Colonic mucosa (tissue), 4 donors: ENCODE measurements around the gene ATXN1. TPM values are rescaled to one million over a fixed set of nuclear protein-coding genes. Genes with fewer than 3 reads are reported as not detected.
"Not testable (repeated sequence)": the region's sequence is repeated elsewhere in the genome, so short reads cannot be mapped to it uniquely, and the experiment has no call there.

Experiments used
- DNase-seq: peaks from one replicate; pipeline ENCODE4 v3.0.0-alpha.2; 2020
- H3K27ac ChIP-seq: fragments of 200-600 bp; one replicate; pipeline ENCODE4 v1.8.0; 2021
- H3K27me3 ChIP-seq: fragments of 200-600 bp; one replicate; pipeline ENCODE4 v1.8.0; 2021
- H3K36me3 ChIP-seq: fragments of 200-600 bp; one replicate; pipeline ENCODE4 v1.8.0; 2021
- H3K4me1 ChIP-seq: fragments of 200-600 bp; one replicate; pipeline ENCODE4 v1.8.0; 2021; ENCODE audit warnings: mild to moderate bottlenecking
- H3K4me3 ChIP-seq: fragments of 200-600 bp; one replicate; pipeline ENCODE4 v1.8.0; 2021
- H3K9ac ChIP-seq, 2 donors: one replicate each; pipeline ENCODE4 v1.7.0; 2013; ENCODE audit warnings: control low read depth in 2 of 2, low read depth in 2 of 2, low read length in 2 of 2
- H3K9me3 ChIP-seq: fragments of 200-600 bp; one replicate; pipeline ENCODE4 v1.8.0; 2021
- intact Hi-C: fragments of 100-400 bp; cut with DNase I; formaldehyde crosslinking; loops from one replicate; pipeline ENCODE4 v1.14.1; 2022
- total RNA-seq, 2 donors: library from RNA; stranded (reverse); fragmentation: NEBNext Ultra II Directional in 1 of 2; extraction: Animal tissue kit (Norgen Biotek cat#: 25700) in 1 of 2; gene quantifications; one replicate each; pipeline ENCODE4 v1.2.1, GENCODE V29; 2021
- TF ChIP-seq, protein P1 (sequence below): fragments of 200-600 bp; IDR thresholded peaks from one replicate; pipeline ENCODE4 v1.8.0; 2022; ENCODE audit warnings: antibody characterized with exemption, mild to moderate bottlenecking
- donor health status: healthy.
- donor health status: DM: no; HTN: no; CAD: no.
- donor health status: DM: no; HTN: no; CAD: no.

Gene ATXN1
- total RNA-seq, 2 donors from 2014 or later: 24.5 to 41.9 TPM

DNA sequence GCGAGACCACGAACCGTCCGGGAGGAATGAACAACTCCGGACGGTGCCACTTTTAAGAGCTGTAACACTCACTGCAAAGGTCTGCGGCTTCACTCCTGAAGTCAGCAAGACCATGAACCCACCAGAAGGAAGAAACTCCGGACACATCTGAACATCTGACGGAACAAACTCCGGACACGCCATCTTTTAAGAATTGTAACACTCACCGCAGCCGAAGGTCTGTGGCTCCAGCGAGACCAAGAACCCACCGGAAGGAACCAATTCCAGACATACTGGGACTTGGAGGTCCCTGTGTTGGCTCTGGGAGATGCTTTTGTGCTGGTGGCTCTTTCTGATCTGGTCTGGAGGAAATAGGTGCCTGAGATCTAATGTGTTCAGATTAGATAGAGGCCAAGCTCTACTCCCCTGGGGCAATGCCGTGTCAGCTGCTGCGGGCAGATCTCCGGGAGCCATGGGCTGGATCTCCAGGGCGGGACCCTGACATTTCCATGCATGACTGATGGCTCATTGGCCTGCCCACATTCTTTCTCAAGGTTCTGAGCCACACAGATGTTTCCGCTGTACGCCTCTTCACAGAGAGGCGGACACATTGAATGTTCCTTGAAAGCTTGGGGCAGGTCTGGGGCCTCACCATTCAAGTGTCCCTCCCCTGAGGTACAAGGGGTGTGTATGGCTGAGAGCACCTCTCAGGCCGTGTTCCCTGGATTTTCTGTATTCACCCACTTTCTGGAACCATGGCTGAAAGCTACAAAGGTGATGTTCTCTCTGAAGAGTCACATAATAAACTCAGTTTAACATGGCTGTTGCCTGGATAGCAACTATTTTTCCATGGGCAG lies 493.6 kb downstream of the ATXN1 start:
- H3K36me3 ChIP-seq: no peaks in the 10 kb centered on the region
- no peaks in the 10 kb centered on the region for H3K4me1 ChIP-seq
- H3K27ac ChIP-seq: no peak overlapping the region
- intact Hi-C loops: no loop called here
- no peaks in the 10 kb centered on the region for H3K27me3 ChIP-seq
- no peak for DNase-seq
- no peaks in the 10 kb centered on the region for H3K9me3 ChIP-seq
- TF ChIP-seq, protein P1, sequence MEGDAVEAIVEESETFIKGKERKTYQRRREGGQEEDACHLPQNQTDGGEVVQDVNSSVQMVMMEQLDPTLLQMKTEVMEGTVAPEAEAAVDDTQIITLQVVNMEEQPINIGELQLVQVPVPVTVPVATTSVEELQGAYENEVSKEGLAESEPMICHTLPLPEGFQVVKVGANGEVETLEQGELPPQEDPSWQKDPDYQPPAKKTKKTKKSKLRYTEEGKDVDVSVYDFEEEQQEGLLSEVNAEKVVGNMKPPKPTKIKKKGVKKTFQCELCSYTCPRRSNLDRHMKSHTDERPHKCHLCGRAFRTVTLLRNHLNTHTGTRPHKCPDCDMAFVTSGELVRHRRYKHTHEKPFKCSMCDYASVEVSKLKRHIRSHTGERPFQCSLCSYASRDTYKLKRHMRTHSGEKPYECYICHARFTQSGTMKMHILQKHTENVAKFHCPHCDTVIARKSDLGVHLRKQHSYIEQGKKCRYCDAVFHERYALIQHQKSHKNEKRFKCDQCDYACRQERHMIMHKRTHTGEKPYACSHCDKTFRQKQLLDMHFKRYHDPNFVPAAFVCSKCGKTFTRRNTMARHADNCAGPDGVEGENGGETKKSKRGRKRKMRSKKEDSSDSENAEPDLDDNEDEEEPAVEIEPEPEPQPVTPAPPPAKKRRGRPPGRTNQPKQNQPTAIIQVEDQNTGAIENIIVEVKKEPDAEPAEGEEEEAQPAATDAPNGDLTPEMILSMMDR: no peak
- no peak overlapping the region for H3K4me3 ChIP-seq
- no peak overlapping the region for H3K9ac ChIP-seq

DNA sequence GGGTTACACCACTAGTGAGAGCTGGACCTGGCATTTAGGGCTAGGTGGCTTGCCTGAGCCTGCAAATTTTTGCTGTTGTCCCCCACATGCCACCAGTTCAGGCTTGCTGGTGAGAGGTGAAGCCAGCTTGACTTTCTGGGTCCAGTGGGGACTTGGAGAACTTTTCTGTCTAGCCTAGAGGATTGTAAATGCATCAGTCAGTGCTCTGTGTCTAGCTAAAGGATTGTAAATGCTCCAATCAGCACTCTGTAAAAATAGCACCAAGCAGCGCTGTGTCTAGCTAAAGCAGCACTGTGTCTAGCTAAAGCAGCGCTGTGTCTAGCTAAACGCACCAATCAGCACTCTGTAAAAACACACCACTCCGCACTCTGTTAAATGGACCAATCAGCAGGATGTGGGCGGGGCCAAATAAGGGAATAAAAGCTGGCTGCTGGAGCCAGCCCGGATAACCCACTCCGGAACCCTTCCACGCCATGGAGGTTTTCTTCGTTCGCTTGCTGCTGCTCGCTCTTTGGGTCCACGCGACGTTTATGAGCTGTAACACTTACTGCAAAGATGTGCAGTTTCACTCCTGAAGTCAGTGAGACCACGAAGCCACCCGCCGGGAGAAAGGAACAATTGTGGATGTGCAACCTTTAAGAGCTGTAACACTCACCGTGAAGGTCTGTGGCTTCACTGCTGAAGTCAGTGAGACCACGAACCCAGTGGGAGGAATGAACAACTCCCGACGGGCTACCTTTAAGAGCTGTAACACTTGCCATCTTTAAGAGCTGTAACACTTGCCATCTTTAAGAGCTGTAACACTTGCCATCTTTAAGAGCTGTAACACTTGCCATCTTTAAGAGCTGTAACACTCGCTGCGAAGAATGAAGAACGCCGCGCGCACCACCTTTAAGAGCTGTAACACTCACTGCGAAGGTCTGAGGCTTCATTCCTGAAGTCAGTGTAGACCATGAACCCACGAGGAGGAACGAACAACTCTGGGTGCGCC lies 495.6 kb downstream of the ATXN1 start:
- H3K36me3 ChIP-seq: no peaks in the 10 kb centered on the region
- intact Hi-C loops: no loop called here
- H3K9me3 ChIP-seq: no peaks in the 10 kb centered on the region
- no peak overlapping the region for H3K4me3 ChIP-seq
- TF ChIP-seq, protein P1: no peak
- no peaks in the 10 kb centered on the region for H3K4me1 ChIP-seq
- no peak overlapping the region for H3K27ac ChIP-seq
- no peak overlapping the region for H3K9ac ChIP-seq
- DNase-seq: no peak
- H3K27me3 ChIP-seq: no peaks in the 10 kb centered on the region

DNA sequence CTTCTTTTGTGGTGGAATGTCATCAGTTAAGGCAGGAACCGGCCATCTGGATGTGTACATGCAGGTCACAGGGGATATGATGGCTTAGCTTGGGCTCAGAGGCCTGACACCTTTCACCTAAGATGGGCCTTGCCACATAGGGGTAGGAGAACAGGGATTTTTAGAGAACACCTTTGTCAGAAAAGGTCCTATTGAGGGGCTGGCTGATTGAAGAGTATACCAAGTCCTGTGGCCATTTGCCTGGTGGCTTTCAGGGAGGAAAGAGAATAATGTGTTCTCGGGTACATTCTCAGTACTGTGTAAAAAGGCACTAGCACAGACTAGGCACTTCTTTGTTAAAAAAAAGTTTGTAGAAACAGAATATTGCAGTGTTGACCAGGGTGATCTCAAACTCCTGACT lies 496.5 kb downstream of the ATXN1 start:
- no peak for DNase-seq
- no peaks in the 10 kb centered on the region for H3K4me1 ChIP-seq
- TF ChIP-seq, protein P1: no peak
- H3K9ac ChIP-seq: no peak overlapping the region
- intact Hi-C loops: no loop called here
- H3K4me3 ChIP-seq: no peak overlapping the region
- H3K27me3 ChIP-seq: no peaks in the 10 kb centered on the region
- no peaks in the 10 kb centered on the region for H3K36me3 ChIP-seq
- H3K27ac ChIP-seq: no peak overlapping the region
- H3K9me3 ChIP-seq: no peaks in the 10 kb centered on the region

DNA sequence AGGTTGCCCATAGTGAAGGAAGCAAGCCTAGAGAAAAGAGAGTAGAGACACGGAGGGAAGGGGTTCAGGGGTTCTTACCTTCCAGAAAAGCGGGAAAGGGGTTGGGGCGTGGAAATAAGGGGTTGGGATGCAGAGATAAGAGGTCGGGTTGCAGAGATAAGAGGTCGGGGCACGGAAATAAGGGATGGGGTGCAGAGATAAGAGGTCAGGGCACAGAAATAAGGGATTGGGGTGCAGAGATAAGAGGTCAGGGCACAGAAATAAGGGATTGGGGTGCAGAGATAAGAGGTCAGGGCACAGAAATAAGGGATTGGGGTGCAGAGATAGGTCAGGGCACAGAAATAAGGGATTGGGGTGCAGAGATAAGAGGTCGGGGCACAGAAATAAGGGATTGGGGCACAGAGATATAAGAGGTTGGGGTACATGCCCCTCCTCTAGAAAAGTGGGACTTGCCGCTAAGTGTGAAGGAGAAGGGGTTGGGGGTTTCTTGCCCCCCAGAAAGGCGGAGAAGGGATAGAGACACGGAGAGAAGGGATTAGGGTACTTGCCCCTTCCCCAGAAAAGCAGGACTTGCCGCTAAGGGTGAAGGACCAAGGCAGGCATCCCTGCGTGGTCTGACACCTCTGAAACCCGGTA lies 497.7 kb downstream of the ATXN1 start:
- H3K27me3 ChIP-seq, H3K4me3 ChIP-seq, H3K4me1 ChIP-seq, DNase-seq, H3K9ac ChIP-seq, H3K36me3 ChIP-seq, intact Hi-C loops, H3K9me3 ChIP-seq, H3K27ac ChIP-seq: not testable (repeated sequence)

GRCh38 chr6:16262773-16263172 lies 498.5 kb downstream of the ATXN1 start:
- H3K27ac ChIP-seq, intact Hi-C loops, DNase-seq, H3K4me3 ChIP-seq, H3K9me3 ChIP-seq, H3K36me3 ChIP-seq, H3K9ac ChIP-seq, H3K4me1 ChIP-seq, H3K27me3 ChIP-seq: not testable (repeated sequence)

DNA sequence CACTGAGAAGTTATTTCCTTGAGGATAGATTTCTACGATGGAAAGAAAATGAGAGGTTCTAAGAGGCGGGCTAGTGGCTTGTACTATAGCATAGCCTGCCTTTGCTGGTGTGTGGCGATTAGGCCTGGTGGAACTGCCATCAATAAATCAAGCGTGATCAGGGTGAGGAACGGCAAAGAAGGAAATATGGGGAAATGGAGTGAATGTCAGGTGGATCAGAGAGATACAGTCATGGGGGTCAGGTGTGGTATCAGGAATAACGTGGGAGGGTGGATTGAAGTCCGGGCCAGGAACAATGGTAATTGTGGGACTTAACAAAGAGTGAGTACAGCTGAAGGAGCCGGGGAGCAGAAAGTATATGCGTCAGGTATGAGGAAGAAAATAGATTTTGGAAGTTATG lies 500.7 kb downstream of the ATXN1 start:
- intact Hi-C loops, H3K27ac ChIP-seq, H3K4me1 ChIP-seq, H3K9me3 ChIP-seq, H3K27me3 ChIP-seq, DNase-seq, H3K36me3 ChIP-seq, H3K9ac ChIP-seq, H3K4me3 ChIP-seq: not testable (repeated sequence)

GRCh38 chr6:16259604-16260003 lies 501.7 kb downstream of the ATXN1 start:
- intact Hi-C loops, H3K4me3 ChIP-seq, H3K9me3 ChIP-seq, DNase-seq, H3K4me1 ChIP-seq, H3K9ac ChIP-seq, H3K27me3 ChIP-seq, H3K36me3 ChIP-seq, H3K27ac ChIP-seq: not testable (repeated sequence)
